ENCODE measurements around the gene ENDOV. TPM values are rescaled to one million over a fixed set of nuclear protein-coding genes. Genes with fewer than 3 reads are reported as not detected.
A peak's percentile ranks its signal among the peaks of the same experiment; 100 is the strongest.

ENDOV gene
- total RNA-seq, 2 donors from 2014 or later, result 3.8 to 4.9 TPM

GRCh38 chr17:80455784-80456183, 40.8 kb downstream of the ENDOV start:
- Histone ChIP-seq H3K27ac (peak overlapping the region in 1 of 2 donors; percentile 96), H3K4me3 (no peak overlapping the region), H3K9me3 (no peaks in the 10 kb centered on the region), H3K36me3 (no peaks in the 10 kb centered on the region), H3K4me1 (peaks cover 0 to 38% of the 10 kb centered on the region in 2 donors), H3K27me3 (no peaks in the 10 kb centered on the region)
- DNase-seq (ENCODE audit: low spot score), result no peak
- no peak for TF ChIP-seq CTCF (IDR thresholded peaks at IDR 0.05)

- no peaks in the 10 kb centered on the region for H3K36me3 ChIP-seq
- TF ChIP-seq CTCF (IDR thresholded peaks at IDR 0.05), result no peak
- H3K27me3 ChIP-seq, result no peaks in the 10 kb centered on the region
- H3K9me3 ChIP-seq, result no peaks in the 10 kb centered on the region
- H3K4me3 ChIP-seq, result peak overlapping the region in 1 of 2 donors; percentile 3
- DNase-seq (ENCODE audit: low spot score), result no peak
- H3K27ac ChIP-seq, result peak overlapping the region in 1 of 2 donors; percentile 96
- peaks cover 0 to 44% of the 10 kb centered on the region in 2 donors for H3K4me1 ChIP-seq
These were observed 41.7 kb downstream of the ENDOV start for GRCh38 chr17:80456465-80457235.

GRCh38 chr17:80457236-80457856, 42.4 kb downstream of the ENDOV start:
- no peak for TF ChIP-seq CTCF (IDR thresholded peaks at IDR 0.05)
- Histone ChIP-seq H3K27me3 (no peaks in the 10 kb centered on the region), H3K27ac (peak overlapping the region in 1 of 2 donors; percentile 96), H3K4me1 (peaks cover 0 to 44% of the 10 kb centered on the region in 2 donors), H3K9me3 (no peaks in the 10 kb centered on the region), H3K36me3 (no peaks in the 10 kb centered on the region), H3K4me3 (peak overlapping the region in 1 of 2 donors; percentile 3)
- DNase-seq (ENCODE audit: low spot score), result no peak

GRCh38 chr17:80458016-80458415, 43.0 kb downstream of the ENDOV start:
- Histone ChIP-seq H3K27me3 (no peaks in the 10 kb centered on the region), H3K4me3 (no peak overlapping the region), H3K27ac (no peak overlapping the region), H3K4me1 (peaks cover 0 to 44% of the 10 kb centered on the region in 2 donors), H3K36me3 (no peaks in the 10 kb centered on the region), H3K9me3 (no peaks in the 10 kb centered on the region)
- TF ChIP-seq CTCF (IDR thresholded peaks at IDR 0.05), result no peak
- DNase-seq (ENCODE audit: low spot score), result no peak

GRCh38 chr17:80459234-80459633, 44.3 kb downstream of the ENDOV start:
- H3K4me1 ChIP-seq, result peaks cover 0 to 37% of the 10 kb centered on the region in 2 donors
- no peaks in the 10 kb centered on the region for H3K27me3 ChIP-seq
- H3K36me3 ChIP-seq, result no peaks in the 10 kb centered on the region
- no peak for DNase-seq (ENCODE audit: low spot score)
- no peaks in the 10 kb centered on the region for H3K9me3 ChIP-seq
- TF ChIP-seq CTCF (IDR thresholded peaks at IDR 0.05), result no peak
- no peak overlapping the region for H3K27ac ChIP-seq
- H3K4me3 ChIP-seq, result no peak overlapping the region

Measured in right atrium auricular region (tissue), 2 donors.